K562 (cell line): ENCODE data around the gene DBF4B. TPM values are rescaled to one million over a fixed set of nuclear protein-coding genes. Genes with fewer than 3 reads are reported as not detected.

Source experiments
- ATAC-seq: fragments of 200-7000 bp; cut with Tn5 transposase; 3 replicates; pipeline ENCODE4 v1.9.1; 2020; ENCODE audit warnings: moderate library complexity
- BruUV-seq: library from RNA; stranded (reverse); fragments of 400-500 nt; replicated peaks from 2 replicates; lab custom pipeline; 2021; lab: Mats Ljungman, UMichigan
- CTCF ChIA-PET: fragments of 300-600 bp; formaldehyde crosslinking; extraction: SDS; loops from one replicate; lab custom pipeline; 2021; ENCODE audit warnings: low intra/inter-chr PET ratio; lab: Yijun Ruan, JAX
- POLR2A ChIA-PET: fragments of 300-600, 350-650 bp; sonication (Branson Sonifier 250); formaldehyde crosslinking; extraction: SDS; loops from one replicate; lab custom pipeline; 2021; ENCODE audit warnings: antibody characterized with exemption, inconsistent platforms; lab: Yijun Ruan, JAX
- DNase-seq, 4 experiments: peaks; one replicate each; pipeline versions ENCODE4 v3.0.0 to v3.0.0-alpha.2; 2011 to 2018; ENCODE audit warnings: low spot score in 3 of 4, mixed read lengths in 3 of 4; ENCODE audit errors: extremely low read depth in 1 of 4
- FAIRE-seq: peaks from 2 replicates; lab custom pipeline; 2011; peaks lifted over from hg19 to GRCh38; lab: Jason Lieb, UNC
- H2AFZ ChIP-seq: 2 replicates; pipeline ENCODE4 v1.6.0; 2011; ENCODE audit warnings: low read depth, low read length, control low read depth, inconsistent platforms
- H3K27ac ChIP-seq: fragments of 200-600 bp; 3 replicates; pipeline ENCODE4 v1.8.0; 2011; ENCODE audit warnings: low read depth, mild to moderate bottlenecking, control low read depth, inconsistent platforms, low read length, moderate library complexity, mixed read lengths; ENCODE audit errors: extremely low read depth
- H3K27me3 ChIP-seq, 2 experiments: fragments of 300-600 bp in 1 of 2; 2 replicates in 1 of 2; 3 replicates in 1 of 2; pipeline versions ENCODE4 v1.6.0 to v1.8.0; 2011; ENCODE audit warnings: inconsistent platforms in 2 of 2, low read length in 2 of 2, mild to moderate bottlenecking in 1 of 2, mixed read lengths in 1 of 2, moderate library complexity in 1 of 2; ENCODE audit not compliant: control insufficient read depth in 2 of 2, insufficient read depth in 2 of 2
- H3K36me3 ChIP-seq: fragments of 300-600 bp; 3 replicates; pipeline ENCODE4 v1.8.0; 2011; ENCODE audit warnings: mild to moderate bottlenecking, low read length, inconsistent platforms; ENCODE audit not compliant: control insufficient read depth, insufficient read depth
- H3K4me1 ChIP-seq, 2 experiments: fragments of 200-600 bp in 1 of 2; replicated peaks in 1 of 2; 2 replicates in 1 of 2; 3 replicates in 1 of 2; pipeline versions ENCODE4 v1.5.1 to v1.8.0; 2011; ENCODE audit warnings: inconsistent platforms in 2 of 2, low read length in 2 of 2, mild to moderate bottlenecking in 1 of 2, mixed read lengths in 1 of 2, moderate library complexity in 1 of 2; ENCODE audit not compliant: control insufficient read depth in 2 of 2, insufficient read depth in 2 of 2
- H3K4me2 ChIP-seq: 2 replicates; pipeline ENCODE4 v1.6.1; 2011; ENCODE audit warnings: low read length, control low read depth, inconsistent platforms, mixed read lengths; ENCODE audit not compliant: insufficient read depth
- H3K4me3 ChIP-seq: fragments of 200-600 bp; sonication (generic), shearing (Covaris generic); 2 replicates; pipeline ENCODE4 v1.5.1; 2016; ENCODE audit warnings: control low read depth, inconsistent platforms
- H3K79me2 ChIP-seq: fragments of 200-600 bp; 3 replicates; pipeline ENCODE4 v1.8.0; 2011; ENCODE audit warnings: low read length, inconsistent platforms; ENCODE audit not compliant: control insufficient read depth, insufficient read depth
- H3K9ac ChIP-seq, 2 experiments: 2 replicates each; pipeline versions ENCODE4 v1.6.0 to v1.6.1; 2011; ENCODE audit warnings: low read depth in 2 of 2, low read length in 2 of 2, control low read depth in 1 of 2, inconsistent platforms in 1 of 2, mild to moderate bottlenecking in 1 of 2, mixed read lengths in 1 of 2; ENCODE audit not compliant: insufficient read depth in 1 of 2
- H3K9me1 ChIP-seq: one replicate; pipeline ENCODE4 v1.6.0; 2011; ENCODE audit warnings: inconsistent platforms, mild to moderate bottlenecking, low read length, moderate library complexity; ENCODE audit not compliant: control insufficient read depth, insufficient read depth
- H3K9me3 ChIP-seq: replicated peaks from 2 replicates; pipeline ENCODE4 v1.5.1; 2011; ENCODE audit warnings: low read depth, low read length, inconsistent platforms; ENCODE audit not compliant: control insufficient read depth, insufficient read depth
- H4K20me1 ChIP-seq: replicated peaks from 2 replicates; pipeline ENCODE4 v1.6.1; 2011; ENCODE audit warnings: low read length, inconsistent platforms, mixed read lengths; ENCODE audit not compliant: control insufficient read depth, insufficient read depth
- HMG20B ChIP-seq: fragments of 250-450 bp; sonication (Bioruptor Pico); IDR thresholded peaks from 2 replicates; pipeline ENCODE4 v1.5.0; 2021; ENCODE audit warnings: mild to moderate bottlenecking
- SPI1 ChIP-seq: IDR thresholded peaks from 2 replicates; pipeline ENCODE4 v1.6.1; 2011; ENCODE audit warnings: low read depth, low read length, control low read depth, borderline replicate concordance
- WGBS: fragments of 100-300 bp; shearing (Covaris generic); methylation state at CpG from one replicate; pipeline ENCODE4 v1.1.6; 2016; ENCODE audit warnings: low coverage, mixed read lengths; ENCODE audit not compliant: insufficient coverage; ENCODE audit errors: missing lambda C conversion rate; 5-methylcytosine and 5-hydroxymethylcytosine counted together
- in situ Hi-C: fragments of 300-500 bp; cut with MboI; formaldehyde crosslinking; loops from 4 replicates; pipeline ENCODE4 v1.15.0; 2018; ENCODE audit warnings: inconsistent platforms, mixed read lengths
- intact Hi-C: fragments of 100-400 bp; cut with micrococcal nuclease; formaldehyde crosslinking; loops from 2 replicates; pipeline ENCODE4 v1.14.2; 2022
- polyA plus RNA-seq, 8 experiments: library from polyadenylated mRNA; depleted of rRNA in 4 of 8; stranded (reverse) in 5 of 8; unstranded in 3 of 8; fragments of >200 nt; fragmentation: Nextera tagmentation in 2 of 8; fragmentation: Illumina TruSeq in 1 of 8; extraction: Ambion mirVana in 2 of 8; extraction: Trizol in 1 of 8; gene quantifications; 2 replicates each; pipeline versions ENCODE4 v1.2.1 to v1.2.3, GENCODE V29; 2011 to 2014; ENCODE audit warnings: inconsistent platforms in 1 of 8, missing spikeins in 1 of 8
- total RNA-seq, 7 experiments: library from RNA; depleted of rRNA in 6 of 7; stranded (reverse); fragments of >200 nt in 6 of 7; fragmentation: Illumina TruSeq in 2 of 7; extraction: Trizol in 2 of 7; gene quantifications; 2 replicates each; pipeline versions ENCODE4 v1.2.1 to v1.2.3, GENCODE V29; 2011 to 2021; ENCODE audit warnings: low replicate concordance in 1 of 7
- TF ChIP-seq, protein P1 (sequence below): fragments of 250-450 bp; sonication (Bioruptor Pico); IDR thresholded peaks from 2 replicates; pipeline ENCODE4 v1.4.0; 2020; ENCODE audit warnings: mild to moderate bottlenecking, moderate library complexity
- TF ChIP-seq, protein P2 (sequence below): IDR thresholded peaks from 2 replicates; pipeline ENCODE4 v1.6.1; 2011; ENCODE audit warnings: borderline replicate concordance, low read depth, mild to moderate bottlenecking, moderate library complexity, low read length; ENCODE audit not compliant: insufficient read depth, poor library complexity, severe bottlenecking

DBF4B gene
- total and polyA plus RNA-seq, 9 of the 15 experiments (the other 6 are each of a cell fraction or from before 2014, with no cell fraction given), result 2.5 to 26.9 (median 14.6) TPM

DNA sequence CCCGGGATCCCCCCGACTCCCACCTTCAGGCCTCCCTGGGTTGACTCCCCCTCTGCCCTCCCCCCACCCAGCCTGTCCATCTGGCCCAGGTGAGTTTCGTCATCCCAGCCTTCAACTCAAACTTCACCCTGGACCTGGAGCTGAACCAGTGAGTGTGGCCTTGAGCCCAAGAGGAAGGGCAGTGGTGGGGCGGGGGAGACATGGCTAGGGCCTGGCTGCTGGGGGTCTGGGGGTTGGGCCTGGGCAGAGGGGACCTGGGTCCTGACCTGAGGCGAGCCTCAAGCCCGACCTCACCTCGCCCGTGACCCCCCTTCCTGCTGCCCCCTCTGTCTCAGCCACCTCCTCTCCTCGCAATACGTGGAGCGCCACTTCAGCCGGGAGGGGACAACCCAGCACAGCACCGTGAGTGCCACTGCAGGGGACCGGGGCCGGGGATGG is 61.2 kb downstream of the DBF4B start:
- POLR2A ChIA-PET, result interaction anchor here (0.8 kb wide), 1 partner anchor 10 kb away, joined by 3 read pairs; no protein-coding TSS in a partner anchor
- no peak overlapping the region for H2AFZ ChIP-seq
- intact Hi-C loops (loop anchor here (10.0 kb wide), 2 partner anchors 235 to 245 kb away; no protein-coding TSS in a partner anchor), in situ Hi-C loops (loop anchor here (10.0 kb wide), 1 partner anchor 245 kb away; no protein-coding TSS in a partner anchor)
- H4K20me1 ChIP-seq, result peaks cover 5% of the 10 kb centered on the region
- no TSS peak for BruUV-seq
- H3K9me3 ChIP-seq, result no peaks in the 10 kb centered on the region
- H3K27me3 ChIP-seq, result peaks cover 2 to 21% of the 10 kb centered on the region in 2 experiments; a peak in 4 of 5 replicates
- H3K9me1 ChIP-seq, result no peaks in the 10 kb centered on the region
- H3K9ac ChIP-seq, result no peak overlapping the region
- no peaks in the 10 kb centered on the region for H3K79me2 ChIP-seq
- H3K27ac ChIP-seq, result no peak overlapping the region
- no peak overlapping the region for H3K4me2 ChIP-seq
- CTCF ChIA-PET, result no interaction called here
- FAIRE-seq (no peak), ATAC-seq (no peak), DNase-seq (no peak)
- 31% methylated on average over 9 of the region's 15 CpGs for WGBS
- H3K36me3 ChIP-seq, result no peaks in the 10 kb centered on the region
- no peak overlapping the region for H3K4me3 ChIP-seq
- TF ChIP-seq, protein P1, sequence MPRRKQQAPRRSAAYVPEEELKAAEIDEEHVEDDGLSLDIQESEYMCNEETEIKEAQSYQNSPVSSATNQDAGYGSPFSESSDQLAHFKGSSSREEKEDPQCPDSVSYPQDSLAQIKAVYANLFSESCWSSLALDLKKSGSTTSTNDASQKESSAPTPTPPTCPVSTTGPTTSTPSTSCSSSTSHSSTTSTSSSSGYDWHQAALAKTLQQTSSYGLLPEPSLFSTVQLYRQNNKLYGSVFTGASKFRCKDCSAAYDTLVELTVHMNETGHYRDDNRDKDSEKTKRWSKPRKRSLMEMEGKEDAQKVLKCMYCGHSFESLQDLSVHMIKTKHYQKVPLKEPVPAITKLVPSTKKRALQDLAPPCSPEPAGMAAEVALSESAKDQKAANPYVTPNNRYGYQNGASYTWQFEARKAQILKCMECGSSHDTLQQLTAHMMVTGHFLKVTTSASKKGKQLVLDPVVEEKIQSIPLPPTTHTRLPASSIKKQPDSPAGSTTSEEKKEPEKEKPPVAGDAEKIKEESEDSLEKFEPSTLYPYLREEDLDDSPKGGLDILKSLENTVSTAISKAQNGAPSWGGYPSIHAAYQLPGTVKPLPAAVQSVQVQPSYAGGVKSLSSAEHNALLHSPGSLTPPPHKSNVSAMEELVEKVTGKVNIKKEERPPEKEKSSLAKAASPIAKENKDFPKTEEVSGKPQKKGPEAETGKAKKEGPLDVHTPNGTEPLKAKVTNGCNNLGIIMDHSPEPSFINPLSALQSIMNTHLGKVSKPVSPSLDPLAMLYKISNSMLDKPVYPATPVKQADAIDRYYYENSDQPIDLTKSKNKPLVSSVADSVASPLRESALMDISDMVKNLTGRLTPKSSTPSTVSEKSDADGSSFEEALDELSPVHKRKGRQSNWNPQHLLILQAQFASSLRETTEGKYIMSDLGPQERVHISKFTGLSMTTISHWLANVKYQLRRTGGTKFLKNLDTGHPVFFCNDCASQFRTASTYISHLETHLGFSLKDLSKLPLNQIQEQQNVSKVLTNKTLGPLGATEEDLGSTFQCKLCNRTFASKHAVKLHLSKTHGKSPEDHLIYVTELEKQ (CRISPR knock-in tag), result no peak
- TF ChIP-seq, protein P2, sequence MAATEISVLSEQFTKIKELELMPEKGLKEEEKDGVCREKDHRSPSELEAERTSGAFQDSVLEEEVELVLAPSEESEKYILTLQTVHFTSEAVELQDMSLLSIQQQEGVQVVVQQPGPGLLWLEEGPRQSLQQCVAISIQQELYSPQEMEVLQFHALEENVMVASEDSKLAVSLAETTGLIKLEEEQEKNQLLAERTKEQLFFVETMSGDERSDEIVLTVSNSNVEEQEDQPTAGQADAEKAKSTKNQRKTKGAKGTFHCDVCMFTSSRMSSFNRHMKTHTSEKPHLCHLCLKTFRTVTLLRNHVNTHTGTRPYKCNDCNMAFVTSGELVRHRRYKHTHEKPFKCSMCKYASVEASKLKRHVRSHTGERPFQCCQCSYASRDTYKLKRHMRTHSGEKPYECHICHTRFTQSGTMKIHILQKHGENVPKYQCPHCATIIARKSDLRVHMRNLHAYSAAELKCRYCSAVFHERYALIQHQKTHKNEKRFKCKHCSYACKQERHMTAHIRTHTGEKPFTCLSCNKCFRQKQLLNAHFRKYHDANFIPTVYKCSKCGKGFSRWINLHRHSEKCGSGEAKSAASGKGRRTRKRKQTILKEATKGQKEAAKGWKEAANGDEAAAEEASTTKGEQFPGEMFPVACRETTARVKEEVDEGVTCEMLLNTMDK, result no peak
- TF ChIP-seq HMG20B, result no peak
- TF ChIP-seq SPI1, result no peak
- H3K4me1 ChIP-seq, result peaks cover 4 to 42% of the 10 kb centered on the region in 2 experiments; a peak in 3 of 5 replicates
